ENCODE measurements around the gene APBA1.
"Not testable (repeated sequence)": the region's sequence is repeated elsewhere in the genome, so short reads cannot be mapped to it uniquely, and the experiment has no call there.

The APBA1 gene

GRCh38 chr9:69446496-69446895 is 225.7 kb downstream of the APBA1 start:
- H3K9me3 Mint-ChIP-seq: no peaks in the 10 kb centered on the region
- H3K4me1 Mint-ChIP-seq: no peaks in the 10 kb centered on the region
- no peaks in the 10 kb centered on the region for H3K36me3 Mint-ChIP-seq (ENCODE audit: insufficient read depth)
- ATAC-seq (replicated peaks; ENCODE audit: extremely low read depth, poor library complexity, severe bottlenecking): no peak
- no peak overlapping the region for H3K27ac Mint-ChIP-seq (ENCODE audit: low read depth)
- peaks cover 53% of the 10 kb centered on the region for H3K27me3 Mint-ChIP-seq
- no peak overlapping the region for H3K4me3 Mint-ChIP-seq
- DNase-seq (ENCODE audit: low spot score in 2 of 2): no peak

DNA sequence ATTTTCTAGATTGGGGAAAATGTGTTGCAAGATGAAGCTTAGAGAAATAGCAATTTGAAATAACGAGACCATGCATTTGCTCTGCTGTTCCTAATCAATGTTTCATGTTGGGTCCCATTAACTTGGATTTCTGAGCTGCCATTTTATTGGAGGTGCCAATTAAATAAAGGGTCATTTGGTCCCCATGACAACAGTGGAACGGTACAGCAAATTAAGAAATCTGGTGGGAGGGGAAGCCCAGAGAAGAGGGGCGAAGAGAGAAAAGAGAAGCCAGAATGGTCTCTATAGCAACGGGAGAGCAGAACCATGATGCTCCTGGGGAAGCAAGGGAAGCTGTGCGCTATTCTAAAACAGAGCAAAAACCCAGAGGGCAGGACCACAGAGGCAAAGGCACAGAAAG is 226.9 kb downstream of the APBA1 start:
- Mint-ChIP-seq H3K36me3 (ENCODE audit: insufficient read depth) (no peaks in the 10 kb centered on the region), H3K4me3 (no peak overlapping the region)

GRCh38 chr9:69444791-69445190 is 227.4 kb downstream of the APBA1 start:
- Mint-ChIP-seq H3K4me1 (no peaks in the 10 kb centered on the region), H3K27ac (ENCODE audit: low read depth) (no peak overlapping the region), H3K9me3 (no peaks in the 10 kb centered on the region), H3K27me3 (peaks cover 47% of the 10 kb centered on the region), H3K4me3 (no peak overlapping the region), H3K36me3 (ENCODE audit: insufficient read depth) (no peaks in the 10 kb centered on the region)
- ATAC-seq (replicated peaks; ENCODE audit: extremely low read depth, poor library complexity, severe bottlenecking) (no peak), DNase-seq (ENCODE audit: low spot score in 2 of 2) (no peak)

More for the DNA sequence above, 226.9 kb downstream of the APBA1 start:
- Mint-ChIP-seq H3K27me3 (peaks cover 47% of the 10 kb centered on the region), H3K4me1 (no peaks in the 10 kb centered on the region), H3K27ac (ENCODE audit: low read depth) (no peak overlapping the region), H3K9me3 (no peaks in the 10 kb centered on the region)
- no peak for ATAC-seq (replicated peaks; ENCODE audit: extremely low read depth, poor library complexity, severe bottlenecking)
- no peak for DNase-seq (ENCODE audit: low spot score in 2 of 2)

GRCh38 chr9:69444021-69444420 is 228.2 kb downstream of the APBA1 start:
- ATAC-seq (replicated peaks; ENCODE audit: extremely low read depth, poor library complexity, severe bottlenecking) (no peak), DNase-seq (ENCODE audit: low spot score in 2 of 2) (no peak)
- no peaks in the 10 kb centered on the region for H3K36me3 Mint-ChIP-seq (ENCODE audit: insufficient read depth)
- H3K9me3 Mint-ChIP-seq: no peaks in the 10 kb centered on the region
- H3K27me3 Mint-ChIP-seq: peaks cover 47% of the 10 kb centered on the region
- no peak overlapping the region for H3K4me3 Mint-ChIP-seq
- H3K4me1 Mint-ChIP-seq: no peaks in the 10 kb centered on the region
- no peak overlapping the region for H3K27ac Mint-ChIP-seq (ENCODE audit: low read depth)

DNA sequence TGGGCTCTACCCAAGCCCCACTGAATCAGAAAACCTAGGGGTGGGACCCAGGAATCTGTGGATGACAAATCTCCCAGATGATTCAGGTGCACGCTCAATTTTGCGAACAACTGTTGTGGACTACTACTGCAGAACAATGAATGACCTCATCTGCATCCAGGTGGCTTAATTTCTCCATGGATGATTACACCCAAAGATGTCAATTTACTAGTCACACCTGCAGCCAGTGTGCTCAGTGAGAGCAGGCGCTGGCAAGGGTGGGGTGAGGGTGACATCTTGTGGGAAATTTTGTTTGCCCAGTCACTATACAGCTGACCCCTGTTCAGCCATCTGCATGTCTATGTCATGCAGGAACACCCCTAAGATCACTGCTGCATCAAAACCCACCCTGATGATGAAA is 229.0 kb downstream of the APBA1 start:
- DNase-seq (ENCODE audit: low spot score in 2 of 2) (no peak), ATAC-seq (replicated peaks; ENCODE audit: extremely low read depth, poor library complexity, severe bottlenecking) (no peak)
- H3K27ac Mint-ChIP-seq (ENCODE audit: low read depth): no peak overlapping the region
- H3K9me3 Mint-ChIP-seq: no peaks in the 10 kb centered on the region
- peaks cover 47% of the 10 kb centered on the region for H3K27me3 Mint-ChIP-seq
- H3K4me3 Mint-ChIP-seq: no peak overlapping the region
- H3K36me3 Mint-ChIP-seq (ENCODE audit: insufficient read depth): no peaks in the 10 kb centered on the region
- H3K4me1 Mint-ChIP-seq: no peaks in the 10 kb centered on the region

GRCh38 chr9:69442486-69442885 is 229.7 kb downstream of the APBA1 start:
- no peak for ATAC-seq (replicated peaks; ENCODE audit: extremely low read depth, poor library complexity, severe bottlenecking)
- Mint-ChIP-seq H3K4me3 (no peak overlapping the region), H3K9me3 (no peaks in the 10 kb centered on the region), H3K27ac (ENCODE audit: low read depth) (no peak overlapping the region), H3K27me3 (peaks cover 40% of the 10 kb centered on the region), H3K36me3 (ENCODE audit: insufficient read depth) (no peaks in the 10 kb centered on the region), H3K4me1 (no peaks in the 10 kb centered on the region)
- no peak for DNase-seq (ENCODE audit: low spot score in 2 of 2)

- not testable (repeated sequence) for H3K4me3 Mint-ChIP-seq; H3K27ac Mint-ChIP-seq (ENCODE audit: low read depth); H3K9me3 Mint-ChIP-seq; H3K36me3 Mint-ChIP-seq (ENCODE audit: insufficient read depth); DNase-seq (ENCODE audit: low spot score in 2 of 2); H3K4me1 Mint-ChIP-seq; ATAC-seq (replicated peaks; ENCODE audit: extremely low read depth, poor library complexity, severe bottlenecking)
- peaks cover 19% of the 10 kb centered on the region for H3K27me3 Mint-ChIP-seq
Observed at GRCh38 chr9:69440254-69440955, 231.8 kb downstream of the APBA1 start.

GRCh38 chr9:69439654-69440053 is 232.5 kb downstream of the APBA1 start:
- H3K27ac Mint-ChIP-seq (ENCODE audit: low read depth); H3K4me3 Mint-ChIP-seq; DNase-seq (ENCODE audit: low spot score in 2 of 2); ATAC-seq (replicated peaks; ENCODE audit: extremely low read depth, poor library complexity, severe bottlenecking); H3K9me3 Mint-ChIP-seq; H3K36me3 Mint-ChIP-seq (ENCODE audit: insufficient read depth); H3K4me1 Mint-ChIP-seq: not testable (repeated sequence)
- peaks cover 12% of the 10 kb centered on the region for H3K27me3 Mint-ChIP-seq

- ATAC-seq (replicated peaks; ENCODE audit: extremely low read depth, poor library complexity, severe bottlenecking): no peak
- Mint-ChIP-seq H3K36me3 (ENCODE audit: insufficient read depth) (no peaks in the 10 kb centered on the region), H3K4me3 (no peak overlapping the region), H3K27me3 (peaks cover 14% of the 10 kb centered on the region), H3K9me3 (no peaks in the 10 kb centered on the region), H3K4me1 (no peaks in the 10 kb centered on the region), H3K27ac (ENCODE audit: low read depth) (no peak overlapping the region)
- no peak for DNase-seq (ENCODE audit: low spot score in 2 of 2)
Observed at GRCh38 chr9:69433968-69434367, 238.2 kb downstream of the APBA1 start.

- ATAC-seq (replicated peaks; ENCODE audit: extremely low read depth, poor library complexity, severe bottlenecking): no peak
- no peak for DNase-seq (ENCODE audit: low spot score in 2 of 2)
- no peaks in the 10 kb centered on the region for H3K36me3 Mint-ChIP-seq (ENCODE audit: insufficient read depth)
- H3K9me3 Mint-ChIP-seq: no peaks in the 10 kb centered on the region
- H3K27me3 Mint-ChIP-seq: peaks cover 14% of the 10 kb centered on the region
- H3K4me3 Mint-ChIP-seq: no peak overlapping the region
- H3K27ac Mint-ChIP-seq (ENCODE audit: low read depth): no peak overlapping the region
- no peaks in the 10 kb centered on the region for H3K4me1 Mint-ChIP-seq
Observed at GRCh38 chr9:69433392-69433791, 238.8 kb downstream of the APBA1 start.

DNA sequence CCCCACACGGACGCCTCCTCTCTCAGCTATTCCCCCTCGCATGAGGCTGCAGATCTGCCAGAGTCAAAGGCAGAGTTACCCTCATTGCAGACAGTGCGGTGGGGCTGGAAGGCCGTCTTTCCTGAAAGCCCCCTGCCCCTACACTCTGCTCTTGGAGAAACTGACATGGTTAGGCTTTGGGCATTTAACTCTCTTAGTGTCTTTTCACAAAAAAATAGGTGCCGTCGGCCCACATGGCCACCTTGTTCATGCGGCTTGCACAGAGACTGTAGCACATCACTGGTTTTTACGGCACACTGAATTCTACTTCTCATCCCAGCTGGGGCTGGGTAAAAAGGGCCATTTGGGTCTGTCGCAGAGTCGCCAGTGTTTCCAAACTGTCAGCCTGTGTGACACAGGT is 239.5 kb downstream of the APBA1 start:
- Mint-ChIP-seq H3K9me3 (no peaks in the 10 kb centered on the region), H3K4me3 (no peak overlapping the region), H3K27me3 (peaks cover 21% of the 10 kb centered on the region), H3K4me1 (no peaks in the 10 kb centered on the region), H3K27ac (ENCODE audit: low read depth) (no peak overlapping the region), H3K36me3 (ENCODE audit: insufficient read depth) (no peaks in the 10 kb centered on the region)
- ATAC-seq (replicated peaks; ENCODE audit: extremely low read depth, poor library complexity, severe bottlenecking) (no peak), DNase-seq (ENCODE audit: low spot score in 2 of 2) (no peak)

DNA sequence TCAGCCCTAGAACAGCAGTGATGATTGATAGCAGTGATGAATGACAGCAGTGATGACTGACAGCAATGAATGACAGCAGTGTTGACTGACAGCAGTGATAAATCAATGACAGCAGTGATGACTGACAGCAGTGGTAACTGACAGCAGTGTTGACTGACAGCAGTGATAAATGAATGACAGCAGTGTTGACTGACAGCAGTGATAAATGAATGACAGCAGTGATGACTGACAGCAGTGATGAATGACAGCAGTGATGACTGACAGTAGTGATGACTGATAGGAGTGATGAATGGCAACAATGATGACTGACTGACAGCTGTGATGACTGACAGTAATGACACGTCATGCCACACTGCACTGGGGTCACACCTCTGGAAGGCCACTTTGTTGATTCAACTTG is 240.4 kb downstream of the APBA1 start:
- DNase-seq (ENCODE audit: low spot score in 2 of 2): no peak
- Mint-ChIP-seq H3K9me3 (no peaks in the 10 kb centered on the region), H3K27ac (ENCODE audit: low read depth) (no peak overlapping the region), H3K4me1 (no peaks in the 10 kb centered on the region), H3K4me3 (no peak overlapping the region), H3K36me3 (ENCODE audit: insufficient read depth) (no peaks in the 10 kb centered on the region), H3K27me3 (peaks cover 24% of the 10 kb centered on the region)
- ATAC-seq (replicated peaks; ENCODE audit: extremely low read depth, poor library complexity, severe bottlenecking): no peak

GRCh38 chr9:69431203-69431602 is 241.0 kb downstream of the APBA1 start:
- no peaks in the 10 kb centered on the region for H3K4me1 Mint-ChIP-seq
- H3K27ac Mint-ChIP-seq (ENCODE audit: low read depth): no peak overlapping the region

More at GRCh38 chr9:69431203-69431602, 241.0 kb downstream of the APBA1 start:
- Mint-ChIP-seq H3K9me3 (no peaks in the 10 kb centered on the region), H3K27me3 (peaks cover 29% of the 10 kb centered on the region), H3K4me3 (no peak overlapping the region), H3K36me3 (ENCODE audit: insufficient read depth) (no peaks in the 10 kb centered on the region)
- ATAC-seq (replicated peaks; ENCODE audit: extremely low read depth, poor library complexity, severe bottlenecking): no peak
- no peak for DNase-seq (ENCODE audit: low spot score in 2 of 2)
